ENCODE data around the gene CCDC61. TPM values are rescaled to one million over a fixed set of nuclear protein-coding genes. Genes with fewer than 3 reads are reported as not detected.

Gene CCDC61
- total RNA-seq, 1 donor, result 5.7 TPM

GRCh38 chr19:46056536-46056935 lies 61.3 kb downstream of the CCDC61 start:
- H3K4me3 ChIP-seq (ENCODE audit: low read depth, low read length), result no peak overlapping the region
- no peak for DNase-seq (ENCODE audit: low read depth)
- TF ChIP-seq, protein P1, sequence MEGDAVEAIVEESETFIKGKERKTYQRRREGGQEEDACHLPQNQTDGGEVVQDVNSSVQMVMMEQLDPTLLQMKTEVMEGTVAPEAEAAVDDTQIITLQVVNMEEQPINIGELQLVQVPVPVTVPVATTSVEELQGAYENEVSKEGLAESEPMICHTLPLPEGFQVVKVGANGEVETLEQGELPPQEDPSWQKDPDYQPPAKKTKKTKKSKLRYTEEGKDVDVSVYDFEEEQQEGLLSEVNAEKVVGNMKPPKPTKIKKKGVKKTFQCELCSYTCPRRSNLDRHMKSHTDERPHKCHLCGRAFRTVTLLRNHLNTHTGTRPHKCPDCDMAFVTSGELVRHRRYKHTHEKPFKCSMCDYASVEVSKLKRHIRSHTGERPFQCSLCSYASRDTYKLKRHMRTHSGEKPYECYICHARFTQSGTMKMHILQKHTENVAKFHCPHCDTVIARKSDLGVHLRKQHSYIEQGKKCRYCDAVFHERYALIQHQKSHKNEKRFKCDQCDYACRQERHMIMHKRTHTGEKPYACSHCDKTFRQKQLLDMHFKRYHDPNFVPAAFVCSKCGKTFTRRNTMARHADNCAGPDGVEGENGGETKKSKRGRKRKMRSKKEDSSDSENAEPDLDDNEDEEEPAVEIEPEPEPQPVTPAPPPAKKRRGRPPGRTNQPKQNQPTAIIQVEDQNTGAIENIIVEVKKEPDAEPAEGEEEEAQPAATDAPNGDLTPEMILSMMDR (IDR thresholded peaks at IDR 0.05; ENCODE audit: insufficient read depth, low read length), result no peak

DNA sequence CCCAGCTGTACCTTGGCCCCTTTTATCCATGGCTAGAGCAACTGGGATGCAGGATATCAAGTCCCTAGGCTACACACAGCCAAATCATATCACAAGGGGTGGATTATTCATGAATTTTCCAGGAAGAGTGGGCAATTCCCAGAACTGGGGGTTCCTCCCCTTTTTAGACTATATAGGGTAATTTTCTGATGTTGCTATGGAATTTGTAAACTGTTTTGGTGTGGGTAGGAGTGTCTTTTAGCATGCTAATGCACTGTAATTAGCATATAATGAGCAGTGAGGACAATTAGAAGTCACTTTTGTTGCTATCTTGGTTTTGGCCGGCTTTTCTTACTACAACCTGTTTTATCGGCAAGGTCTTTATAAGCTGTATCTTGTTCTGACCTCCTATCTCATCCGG lies 63.5 kb downstream of the CCDC61 start:
- TF ChIP-seq, protein P1 (IDR thresholded peaks at IDR 0.05; ENCODE audit: insufficient read depth, low read length), result no peak
- no peak for DNase-seq (ENCODE audit: low read depth)
- no peak overlapping the region for H3K4me3 ChIP-seq (ENCODE audit: low read depth, low read length)

- TF ChIP-seq, protein P1 (IDR thresholded peaks at IDR 0.05; ENCODE audit: insufficient read depth, low read length), result no peak
Observed at GRCh38 chr19:46060012-46060411, 64.7 kb downstream of the CCDC61 start.

GRCh38 chr19:46063201-46063600 lies 67.9 kb downstream of the CCDC61 start:
- H3K4me3 ChIP-seq (ENCODE audit: low read depth, low read length), result no peak overlapping the region
- TF ChIP-seq, protein P1 (IDR thresholded peaks at IDR 0.05; ENCODE audit: insufficient read depth, low read length), result no peak
- no peak for DNase-seq (ENCODE audit: low read depth)

More at GRCh38 chr19:46060012-46060411, 64.7 kb downstream of the CCDC61 start:
- DNase-seq (ENCODE audit: low read depth), result no peak
- no peak overlapping the region for H3K4me3 ChIP-seq (ENCODE audit: low read depth, low read length)

DNA sequence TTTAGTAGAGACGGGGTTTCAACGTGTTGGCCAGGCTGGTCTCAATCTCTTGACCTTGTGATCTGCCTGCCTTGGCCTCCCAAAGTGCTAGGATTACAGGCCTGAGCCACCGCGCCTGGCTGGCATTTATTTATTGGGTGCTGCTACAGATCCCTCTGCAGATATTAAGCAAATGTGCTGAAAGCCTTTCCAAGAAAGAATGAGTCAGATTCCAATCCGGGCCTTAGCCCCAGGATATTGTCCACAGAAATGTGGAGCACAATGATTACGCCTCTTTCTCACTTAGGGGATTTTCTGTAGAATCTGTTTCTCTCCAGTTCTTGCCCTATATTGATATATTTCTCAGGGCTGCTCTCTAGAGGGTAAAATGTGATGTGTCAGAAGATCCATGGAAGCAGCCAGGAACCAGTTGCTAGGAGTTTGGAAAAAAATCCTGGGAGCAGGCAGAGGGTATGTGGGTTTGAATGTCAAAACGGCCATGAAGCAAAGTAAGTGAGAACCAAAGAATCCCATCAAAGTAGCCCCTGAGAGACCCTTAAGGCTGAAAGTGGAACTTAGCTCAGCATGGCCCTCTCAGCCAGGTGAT lies 70.3 kb downstream of the CCDC61 start:
- no peak overlapping the region for H3K4me3 ChIP-seq (ENCODE audit: low read depth, low read length)
- TF ChIP-seq, protein P1 (IDR thresholded peaks at IDR 0.05; ENCODE audit: insufficient read depth, low read length), result no peak
- peak; percentile 76 for DNase-seq (ENCODE audit: low read depth)

DNA sequence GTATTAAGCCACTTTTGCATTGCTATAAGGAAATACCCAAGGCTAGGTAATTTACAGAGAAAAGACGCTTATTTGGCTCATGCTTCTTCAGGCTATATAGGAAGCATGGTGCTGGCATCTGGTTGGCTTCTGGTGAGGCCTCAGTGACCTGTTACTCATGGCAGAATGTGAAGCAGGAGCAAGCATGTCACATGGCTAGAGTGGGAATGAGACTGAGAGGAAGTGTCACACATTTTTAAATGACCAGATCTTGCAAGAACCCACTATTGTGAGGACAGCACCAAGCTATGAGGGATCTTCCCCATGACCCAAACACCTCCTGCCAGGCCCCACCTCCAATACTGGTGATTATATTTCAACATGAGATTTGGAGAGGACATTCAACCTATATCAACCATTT lies 71.2 kb downstream of the CCDC61 start:
- DNase-seq (ENCODE audit: low read depth), result no peak
- H3K4me3 ChIP-seq (ENCODE audit: low read depth, low read length), result no peak overlapping the region
- TF ChIP-seq, protein P1 (IDR thresholded peaks at IDR 0.05; ENCODE audit: insufficient read depth, low read length), result no peak

DNA sequence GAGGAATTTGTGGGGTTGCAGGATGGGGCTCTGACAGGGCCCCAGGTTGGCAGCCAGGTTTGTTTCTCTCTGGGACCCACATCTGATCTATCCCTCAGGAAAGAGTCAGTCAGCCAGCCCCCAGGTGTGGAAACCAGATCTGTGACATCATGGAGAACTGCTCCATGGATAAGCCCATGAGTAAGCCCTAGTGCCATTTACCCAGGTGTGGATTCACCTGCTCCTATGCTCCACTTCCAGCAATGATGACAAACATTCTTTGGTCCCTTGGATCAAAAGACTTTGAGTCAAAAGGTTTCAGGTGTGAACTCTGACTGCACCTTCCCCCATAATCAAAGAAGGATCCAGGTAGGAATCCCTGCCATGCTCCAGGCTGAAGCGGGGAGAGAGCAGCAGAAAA lies 72.4 kb downstream of the CCDC61 start:
- no peak for DNase-seq (ENCODE audit: low read depth)
- TF ChIP-seq, protein P1 (IDR thresholded peaks at IDR 0.05; ENCODE audit: insufficient read depth, low read length), result no peak
- H3K4me3 ChIP-seq (ENCODE audit: low read depth, low read length), result no peak overlapping the region

All from fibroblast of the aortic adventitia (primary cell).